T-helper 1 cell (primary cell): Measurements from ENCODE around the gene R3HDM2.
"Not testable (repeated sequence)": the region's sequence is repeated elsewhere in the genome, so short reads cannot be mapped to it uniquely, and the experiment has no call there.

Experiments
- DNase-seq, 5 donors: peaks; one replicate each; pipeline ENCODE4 v3.0.0-alpha.2; 2012 to 2020

The R3HDM2 gene

DNA sequence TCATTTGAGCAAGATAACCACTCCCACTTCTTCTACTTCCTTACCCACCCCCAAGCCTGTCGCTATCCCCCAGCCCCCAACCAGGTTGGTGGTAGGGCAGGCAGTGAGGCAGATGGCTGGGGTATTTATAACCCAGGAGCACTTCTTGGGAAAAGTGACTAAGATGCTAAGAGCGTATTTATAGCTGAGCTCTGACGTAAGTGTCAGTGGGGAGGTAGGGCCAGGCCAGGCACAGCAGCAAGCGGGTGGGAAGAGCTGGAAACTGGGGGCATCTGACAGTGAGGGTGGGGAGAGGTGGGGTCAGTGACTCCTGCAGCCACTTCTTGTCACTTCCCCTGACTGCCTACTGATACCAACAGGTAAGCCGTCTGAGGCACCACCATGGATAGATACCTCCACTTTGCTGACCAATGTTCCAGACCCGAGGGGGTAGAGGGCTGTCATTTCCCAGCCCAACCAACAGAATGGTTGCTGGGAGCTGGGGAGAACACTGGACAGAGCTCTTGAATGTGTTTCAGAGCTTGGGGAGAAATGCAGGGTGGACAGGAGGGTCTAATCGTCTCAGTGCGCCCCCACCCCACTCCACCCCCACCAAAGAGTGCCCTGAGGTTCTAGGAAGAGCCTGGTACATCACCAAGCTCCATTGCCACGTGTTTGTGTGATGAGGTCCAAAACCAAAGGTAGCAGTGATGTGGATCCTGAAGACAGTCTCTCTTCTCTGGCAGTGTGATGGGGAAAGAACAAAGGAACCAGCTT is 21.5 kb upstream of the R3HDM2 start:
- no peak for DNase-seq

DNA sequence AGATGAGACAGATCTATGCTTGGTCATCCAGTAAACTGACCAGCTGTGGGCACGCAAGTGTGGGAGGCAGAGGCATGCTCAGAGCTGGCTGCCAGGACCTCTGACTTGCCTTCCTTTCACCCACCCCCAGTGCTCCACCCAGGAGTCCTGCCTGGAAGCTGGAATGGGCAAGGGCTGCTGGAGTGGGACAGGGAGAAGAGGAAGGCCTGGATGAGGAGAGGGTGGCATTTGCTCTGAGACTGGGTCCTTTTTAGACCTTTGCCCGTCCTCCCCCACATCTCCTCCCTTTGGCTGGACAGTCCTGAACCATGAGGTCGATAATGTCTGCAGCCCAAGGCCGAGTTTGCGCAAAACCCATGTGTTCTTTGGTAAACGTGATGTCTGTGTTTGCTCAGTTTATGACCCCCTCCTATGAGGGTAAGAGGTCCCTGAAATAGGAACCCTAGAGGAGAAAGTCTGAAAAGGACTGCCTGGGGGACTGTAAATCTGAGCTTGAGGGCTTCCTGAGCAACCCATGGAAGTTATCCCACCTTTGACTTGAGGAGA is 20.5 kb upstream of the R3HDM2 start:
- no peak for DNase-seq

DNA sequence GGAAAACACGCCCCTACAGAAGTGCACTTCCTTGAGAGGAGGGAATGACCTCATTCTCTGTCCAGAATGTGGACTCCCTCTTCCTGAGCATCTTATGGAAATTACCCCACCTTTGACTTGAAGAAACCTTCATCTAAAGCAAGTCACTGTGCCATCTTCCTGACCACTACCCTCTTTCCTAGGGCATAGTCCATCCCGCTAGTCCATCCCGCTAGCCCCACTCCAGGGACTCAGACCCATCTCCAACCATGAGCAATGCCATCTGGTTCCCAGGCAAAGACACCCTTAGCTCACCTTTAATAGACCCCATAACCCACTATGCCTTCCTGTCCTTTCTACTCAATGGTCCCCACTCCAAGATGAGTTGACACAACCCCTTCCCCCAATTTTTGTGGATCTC is 19.2 kb upstream of the R3HDM2 start:
- no peak for DNase-seq

DNA sequence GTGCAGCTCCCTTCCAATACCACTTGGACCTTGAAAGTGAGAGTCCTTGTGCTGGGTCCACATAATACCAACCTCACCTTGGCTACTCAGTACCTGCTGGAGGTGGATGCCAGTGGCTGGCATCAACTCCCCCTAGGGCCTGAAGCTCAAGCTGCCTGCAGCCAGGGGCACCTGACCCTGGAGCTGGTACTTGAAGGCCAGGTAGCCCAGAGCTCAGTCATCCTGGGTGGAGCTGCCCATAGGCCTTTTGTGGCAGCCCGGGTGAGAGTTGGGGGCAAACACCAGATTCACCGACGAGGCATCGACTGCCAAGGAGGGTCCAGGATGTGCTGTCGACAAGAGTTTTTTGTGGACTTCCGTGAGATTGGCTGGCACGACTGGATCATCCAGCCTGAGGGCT is 18.5 kb upstream of the R3HDM2 start:
- no peak for DNase-seq

DNA sequence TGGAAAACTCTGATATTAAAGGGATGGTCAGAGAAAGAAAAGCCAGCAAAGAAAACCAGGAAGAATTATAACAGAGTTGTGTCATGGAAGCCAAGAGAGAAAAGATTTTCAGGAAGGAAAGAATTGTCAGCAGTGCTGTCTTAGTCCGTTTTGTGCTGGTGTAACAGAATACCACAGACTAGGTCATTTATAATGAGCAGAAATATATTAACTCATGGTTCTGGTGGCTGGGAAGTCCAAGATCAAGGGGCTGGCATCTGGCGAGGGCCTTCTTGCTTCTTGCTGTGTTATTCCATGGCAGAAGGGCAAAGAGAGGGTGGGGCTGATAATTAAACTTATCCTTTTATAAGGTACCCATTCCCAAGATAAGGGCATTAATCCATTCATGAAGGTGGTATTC is 17.8 kb upstream of the R3HDM2 start:
- DNase-seq: no peak

DNA sequence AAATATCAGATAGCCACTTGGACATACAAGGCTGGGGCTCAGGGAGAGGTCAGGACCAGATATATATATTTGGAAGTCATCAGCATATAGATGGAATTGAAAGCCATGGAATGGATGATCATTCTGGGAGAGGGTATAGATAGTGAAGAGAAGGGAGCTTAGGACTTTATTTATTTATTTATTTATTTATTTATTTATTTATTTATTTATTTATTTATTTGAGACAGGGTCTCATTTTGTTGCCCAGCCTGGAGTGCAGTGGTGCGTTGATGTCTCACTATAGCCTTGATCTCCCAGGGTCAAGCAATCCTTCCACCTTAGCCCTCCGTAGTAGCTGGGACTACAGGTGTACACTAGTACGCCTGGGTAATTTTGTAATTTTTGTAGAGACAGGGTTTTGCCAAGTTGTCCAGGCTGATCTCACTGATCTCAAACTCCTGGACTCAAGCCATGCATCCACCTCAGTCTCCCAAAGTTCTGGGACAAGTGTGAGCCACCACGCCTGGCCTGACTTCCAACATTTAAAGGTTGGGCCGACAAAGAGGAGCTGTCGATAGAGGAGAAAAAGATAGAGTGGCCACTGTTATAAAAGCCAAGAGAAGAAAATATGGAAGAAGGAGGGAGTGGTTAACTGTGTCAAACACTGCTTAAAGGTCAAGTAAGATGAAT is 15.6 kb upstream of the R3HDM2 start:
- no peak for DNase-seq

DNA sequence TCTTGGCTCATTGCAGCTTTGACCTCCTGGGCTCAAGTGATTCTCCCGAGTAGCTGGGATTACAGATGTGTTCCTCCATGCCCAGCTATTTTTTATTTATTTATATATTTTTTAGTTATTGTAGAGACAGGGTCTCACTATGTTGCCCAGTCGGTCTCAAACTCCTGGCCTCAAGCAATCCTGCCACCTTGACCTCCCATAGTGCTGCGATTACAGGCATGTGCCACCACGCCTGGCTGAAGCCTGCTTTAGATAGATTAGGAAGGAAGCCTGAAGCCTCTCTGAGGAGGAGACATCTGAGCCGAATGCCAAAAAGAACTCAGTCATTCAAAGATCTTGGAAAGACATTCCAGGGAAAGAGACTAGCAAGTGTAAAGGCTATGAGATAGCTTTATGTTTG is 13.9 kb upstream of the R3HDM2 start:
- no peak for DNase-seq

DNA sequence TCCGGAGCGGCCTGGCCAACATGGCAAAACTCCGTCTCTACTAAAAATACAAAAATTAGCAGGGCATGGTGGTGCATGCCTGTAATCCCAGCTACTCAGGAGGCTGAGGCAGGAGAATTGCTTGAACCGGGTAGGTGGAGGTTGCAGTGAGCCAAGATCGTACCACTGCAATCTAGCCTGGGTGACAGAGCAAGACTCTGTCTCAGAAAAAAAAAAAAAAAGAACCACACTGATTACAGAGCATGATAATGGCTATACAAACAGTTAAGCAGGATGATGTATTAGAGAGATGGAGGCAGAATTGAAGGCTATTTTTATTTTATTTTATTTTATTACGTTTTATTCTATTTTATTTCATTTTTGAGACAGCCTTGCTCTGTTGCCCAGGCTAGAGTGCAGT is 13.5 kb upstream of the R3HDM2 start:
- DNase-seq: not testable (repeated sequence)

DNA sequence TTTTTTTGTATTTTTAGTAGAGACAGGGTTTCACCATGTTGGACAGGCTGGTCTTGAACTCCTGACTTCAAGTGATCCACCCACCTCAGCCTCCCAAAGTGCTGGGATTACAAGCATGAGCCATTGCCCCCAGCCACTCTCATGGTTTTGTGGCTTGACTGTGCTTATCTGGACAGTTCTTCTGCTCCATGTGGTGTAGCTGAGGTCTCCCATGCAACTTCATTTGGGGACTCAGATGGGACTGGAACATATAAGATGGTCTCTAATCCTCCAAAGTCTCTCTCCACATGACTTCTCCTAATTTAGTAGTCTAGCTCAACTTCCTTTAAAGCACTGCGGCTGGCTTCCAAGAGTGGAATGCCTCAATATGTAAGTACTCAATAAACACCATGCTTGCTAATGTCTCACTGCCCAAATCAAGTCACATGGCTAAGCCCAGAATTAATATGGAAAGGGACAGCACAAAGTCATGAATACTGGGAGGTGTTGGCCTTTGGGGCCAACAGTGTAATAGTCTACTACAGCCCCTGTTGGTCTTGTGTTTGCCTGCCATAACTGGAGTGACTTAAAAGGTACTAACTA is 11.1 kb upstream of the R3HDM2 start:
- DNase-seq: no peak

DNA sequence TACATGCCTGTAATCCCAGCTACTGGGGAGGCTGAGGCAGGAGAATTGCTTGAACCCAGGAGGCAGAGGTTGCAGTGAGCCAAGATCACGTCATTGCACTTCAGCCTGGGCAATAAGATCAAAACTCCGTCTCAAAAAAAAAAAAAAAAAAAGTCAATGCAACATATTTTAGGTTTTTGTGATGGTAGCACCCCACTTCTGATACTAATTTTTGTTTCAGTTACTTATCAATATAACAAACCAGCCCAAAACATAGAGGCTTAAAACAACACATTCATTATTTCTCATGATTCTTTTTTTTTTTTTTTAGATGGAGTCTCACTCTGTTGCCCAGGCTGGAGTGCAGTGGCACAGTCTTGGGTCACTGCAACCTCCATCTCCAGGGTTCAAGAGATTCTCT is 10.6 kb upstream of the R3HDM2 start:
- not testable (repeated sequence) for DNase-seq

DNA sequence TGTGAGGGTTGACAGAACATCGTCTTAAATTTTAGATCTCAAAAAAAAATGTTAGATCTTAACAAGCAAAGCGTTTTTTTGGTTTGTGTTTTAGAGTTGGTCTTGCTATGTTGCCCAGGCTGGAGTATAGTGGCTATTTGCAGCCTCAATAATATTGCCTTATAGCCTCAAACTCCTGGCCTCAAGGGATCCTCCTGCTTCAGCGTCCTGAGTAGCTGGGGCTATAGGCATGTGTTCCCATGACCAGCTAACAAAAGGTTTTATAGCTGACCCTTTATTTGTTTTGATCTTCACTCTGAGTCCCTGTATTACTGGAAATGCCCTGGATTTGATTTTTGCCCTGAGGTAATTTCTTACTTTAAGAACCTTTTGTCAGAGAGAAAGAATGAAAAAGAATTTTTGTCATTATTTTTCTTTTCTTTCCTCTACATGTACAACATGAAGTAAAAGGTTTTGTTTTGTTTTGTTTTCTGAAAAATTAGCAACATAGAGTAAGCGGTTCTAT is 9.0 kb upstream of the R3HDM2 start:
- DNase-seq: no peak

DNA sequence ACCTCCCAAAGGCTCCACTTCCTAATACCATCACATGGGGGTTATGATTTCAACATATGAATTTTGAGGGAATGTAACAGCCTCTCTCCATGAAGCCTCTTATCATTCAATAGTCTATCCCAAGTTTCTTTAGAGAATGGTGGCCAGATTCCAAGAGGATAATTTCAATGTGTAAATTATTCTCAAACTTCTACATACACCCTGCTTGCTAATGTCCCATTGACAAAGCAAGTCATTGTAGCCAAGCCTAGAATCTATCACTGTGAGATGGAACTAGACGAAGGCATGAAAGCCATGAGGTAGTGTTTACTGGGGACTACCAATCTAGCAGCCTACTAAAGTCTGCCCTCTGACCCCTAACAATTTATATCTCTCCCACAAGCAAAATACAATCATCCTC is 7.6 kb upstream of the R3HDM2 start:
- DNase-seq: no peak

DNA sequence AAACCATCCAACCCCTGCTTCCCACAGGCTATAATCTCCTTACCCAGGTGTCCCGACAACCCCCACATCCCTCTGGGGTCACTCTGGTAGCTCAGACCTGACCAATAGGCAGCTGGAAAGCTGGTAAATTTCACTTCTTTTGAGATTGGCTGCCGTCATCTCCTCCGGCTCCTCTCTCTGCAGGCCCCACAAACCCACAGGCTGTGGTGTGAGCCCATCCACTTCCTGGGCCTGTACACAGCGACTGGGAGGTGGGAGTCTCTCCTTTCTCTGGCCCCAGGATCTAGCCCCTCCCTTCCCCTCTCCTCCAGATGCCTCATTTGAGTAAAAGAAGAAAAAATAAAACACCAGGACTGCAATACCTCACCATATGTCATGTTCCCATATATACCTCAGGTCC is 4.5 kb upstream of the R3HDM2 start:
- no peak for DNase-seq

DNA sequence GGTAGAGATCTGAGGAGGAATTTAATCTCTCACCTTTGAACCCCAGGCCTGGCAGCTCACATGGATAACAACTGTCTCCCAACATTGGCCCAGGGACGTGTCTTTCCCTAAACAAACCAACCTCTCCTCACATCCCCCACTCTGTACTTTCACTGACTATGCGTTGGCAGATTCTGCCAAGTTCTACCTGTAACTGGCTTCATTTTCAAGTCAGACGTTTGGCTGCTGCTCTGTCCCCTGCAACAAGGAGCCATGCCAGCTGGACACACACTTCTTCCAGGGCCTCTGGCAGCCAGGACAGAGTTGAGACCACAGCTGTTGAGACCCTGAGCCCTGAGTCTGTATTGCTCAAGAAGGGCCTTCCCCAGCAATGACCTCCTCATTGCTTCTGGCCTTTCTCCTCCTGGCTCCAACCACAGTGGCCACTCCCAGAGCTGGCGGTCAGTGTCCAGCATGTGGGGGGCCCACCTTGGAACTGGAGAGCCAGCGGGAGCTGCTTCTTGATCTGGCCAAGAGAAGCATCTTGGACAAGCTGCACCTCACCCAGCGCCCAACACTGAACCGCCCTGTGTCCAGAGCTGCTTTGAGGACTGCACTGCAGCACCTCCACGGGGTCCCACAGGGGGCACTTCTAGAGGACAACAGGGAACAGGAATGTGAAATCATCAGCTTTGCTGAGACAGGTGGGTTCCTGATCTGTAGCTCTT is 3.8 kb upstream of the R3HDM2 start, which contains the start of gene INHBC:
Gene INHBC, plus strand, starts transcription at position 268 of the 707 bp plus-strand sequence. Its CDS starts 103 bp downstream, at position 371.
- no peak for DNase-seq

DNA sequence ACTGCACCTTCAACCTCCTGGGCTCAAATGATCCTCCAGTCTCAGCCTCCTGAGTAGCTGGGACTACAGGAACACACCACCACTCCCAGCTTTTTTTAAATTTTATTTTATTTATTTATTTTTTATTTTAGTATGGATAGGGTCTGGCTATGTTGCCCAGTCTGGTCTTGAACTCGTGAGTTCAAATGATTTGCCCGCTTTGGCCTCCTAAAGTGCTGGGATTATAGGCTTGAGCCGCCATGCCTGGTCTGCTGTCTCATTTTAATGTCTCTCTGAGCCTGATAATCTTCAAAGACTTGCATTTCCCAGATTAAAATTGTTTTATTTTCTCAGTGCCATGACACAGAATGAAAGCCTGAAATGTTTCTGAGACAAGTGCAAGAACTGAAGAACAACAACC is 2.5 kb upstream of the R3HDM2 start:
- no peak for DNase-seq

DNA sequence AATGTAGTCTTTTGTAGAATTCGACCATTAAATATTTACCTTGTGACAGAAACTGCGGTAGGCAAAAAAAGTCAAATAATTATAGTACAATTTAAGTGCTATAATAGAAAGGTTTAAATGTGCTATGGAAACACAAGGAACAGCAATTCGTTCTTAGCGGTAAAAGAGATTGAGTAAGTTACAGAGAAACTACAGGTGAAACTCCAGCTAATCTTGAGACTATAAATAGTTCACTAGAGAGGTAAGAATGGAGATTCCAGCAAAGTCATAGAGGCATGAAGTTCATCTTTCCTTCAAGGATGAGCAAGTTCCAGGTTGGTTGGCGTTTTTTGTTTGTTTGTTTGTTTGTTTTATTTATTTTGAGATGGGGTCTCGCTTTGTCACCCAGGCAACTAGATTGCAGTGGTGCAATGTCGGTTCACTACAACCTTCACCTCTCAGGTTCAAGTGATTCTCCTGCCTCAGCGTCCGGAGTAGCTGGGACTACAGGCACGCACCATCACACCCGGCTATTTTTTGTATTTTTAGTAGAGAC is 878 bp upstream of the R3HDM2 start:
- DNase-seq: no peak

DNA sequence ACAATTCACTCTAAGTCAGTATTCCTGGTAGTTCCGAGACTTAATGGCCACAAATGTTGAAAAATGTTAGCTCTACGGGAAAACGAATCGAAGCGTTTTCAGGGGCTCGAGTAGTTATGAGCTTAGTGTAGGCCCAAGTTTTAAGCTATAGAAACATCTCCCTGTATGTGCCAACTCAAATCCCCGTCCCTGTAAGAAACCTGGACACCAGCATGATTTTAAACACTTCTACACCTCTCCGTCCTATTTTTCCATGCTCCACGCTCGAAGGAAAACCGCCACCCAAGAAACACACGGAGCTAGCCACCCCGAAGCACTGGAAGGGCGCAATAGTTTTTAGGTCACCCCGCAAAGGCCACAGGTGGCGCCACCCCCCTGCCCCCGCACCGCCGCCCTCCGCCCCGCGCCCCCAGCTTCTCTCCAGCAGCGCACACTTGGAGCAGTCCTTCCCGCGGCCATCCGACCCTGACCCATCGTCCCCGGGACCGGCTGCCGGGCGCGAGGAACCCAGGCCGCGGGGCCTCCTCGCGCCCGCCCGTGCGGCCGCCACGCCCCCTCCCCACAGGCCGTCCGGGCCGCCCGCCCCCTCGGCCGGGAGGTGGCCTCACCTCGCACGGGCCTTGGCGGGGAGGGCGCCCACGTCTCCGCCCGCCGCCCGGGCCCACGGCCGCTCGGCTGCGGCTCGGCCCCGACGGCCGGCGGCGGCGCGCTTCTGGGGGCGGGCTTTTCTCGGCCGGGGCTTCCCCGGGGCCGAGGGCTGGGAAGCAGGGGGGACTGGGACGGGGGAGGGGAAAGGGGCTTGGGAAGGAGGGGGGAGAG is 522 bp downstream of the R3HDM2 start:
- peak in 3 of 5 donors; percentile 36 to 64 (median 42) for DNase-seq

DNA sequence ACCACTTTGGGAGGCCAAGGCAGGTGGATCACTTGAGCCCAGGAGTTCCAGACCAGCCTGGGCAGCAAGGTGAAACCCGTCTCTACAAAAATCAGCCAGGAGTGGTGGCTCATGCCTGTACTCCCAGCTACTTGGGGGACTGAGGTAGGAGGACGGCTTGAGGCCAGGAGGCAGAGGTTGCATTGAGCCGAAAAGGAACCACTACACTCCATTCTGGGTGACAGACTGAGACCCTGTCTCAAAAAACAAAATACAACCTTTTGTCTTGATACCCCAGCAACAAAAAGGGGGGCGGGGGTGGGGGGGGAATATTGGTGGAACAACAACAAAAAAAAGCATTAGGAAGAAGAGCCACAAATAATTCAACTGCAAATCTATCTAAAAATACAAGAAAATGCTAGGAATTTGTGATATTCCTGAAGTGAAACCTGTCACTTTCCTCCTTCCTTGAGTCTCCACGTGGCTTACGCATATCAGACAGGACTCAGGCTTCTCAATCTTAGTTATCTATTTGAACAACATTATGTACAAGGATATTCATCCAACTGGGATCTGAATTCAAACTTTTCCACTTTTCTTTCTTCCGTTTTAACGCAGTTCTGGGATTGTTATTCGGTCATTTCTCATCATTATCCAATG is 1.3 kb downstream of the R3HDM2 start:
- no peak for DNase-seq

DNA sequence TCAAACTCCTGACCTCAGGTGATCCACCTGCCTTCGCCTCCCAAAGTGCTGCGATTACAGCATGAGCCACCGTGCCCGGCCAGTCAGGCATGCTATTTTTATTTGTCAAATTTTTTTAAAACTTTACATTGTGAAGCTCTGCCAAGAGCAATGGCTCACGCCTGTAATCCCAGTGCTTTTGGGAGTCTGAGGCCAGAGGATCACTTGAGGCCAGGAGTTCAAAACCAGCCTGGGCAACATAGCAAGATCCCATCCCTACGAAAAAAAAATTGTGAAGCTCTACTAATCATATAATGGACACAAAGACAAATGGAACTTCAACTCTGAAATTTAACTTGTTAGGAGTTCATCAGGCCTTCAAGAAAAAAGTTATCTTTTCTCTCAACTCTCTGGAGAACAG is 1.9 kb downstream of the R3HDM2 start:
- DNase-seq: no peak

DNA sequence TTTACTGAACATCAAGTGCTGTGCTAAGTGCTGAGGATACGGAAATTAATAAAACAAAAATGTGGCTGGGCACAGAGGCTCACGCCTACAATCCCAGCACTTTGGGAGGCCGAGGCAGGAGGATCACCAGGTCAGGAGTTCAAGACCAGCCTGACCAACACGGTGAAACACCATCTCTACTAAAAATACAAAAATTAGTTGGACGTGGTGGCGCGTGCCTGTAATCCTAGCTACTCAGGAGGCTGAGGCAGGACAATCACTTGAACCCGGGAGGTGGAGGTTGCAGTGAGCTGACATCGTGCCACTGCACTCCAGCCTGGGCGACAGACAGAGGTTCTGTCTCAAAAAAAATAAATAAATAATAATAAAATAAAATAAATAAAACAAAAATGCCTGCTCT is 3.9 kb downstream of the R3HDM2 start:
- not testable (repeated sequence) for DNase-seq

DNA sequence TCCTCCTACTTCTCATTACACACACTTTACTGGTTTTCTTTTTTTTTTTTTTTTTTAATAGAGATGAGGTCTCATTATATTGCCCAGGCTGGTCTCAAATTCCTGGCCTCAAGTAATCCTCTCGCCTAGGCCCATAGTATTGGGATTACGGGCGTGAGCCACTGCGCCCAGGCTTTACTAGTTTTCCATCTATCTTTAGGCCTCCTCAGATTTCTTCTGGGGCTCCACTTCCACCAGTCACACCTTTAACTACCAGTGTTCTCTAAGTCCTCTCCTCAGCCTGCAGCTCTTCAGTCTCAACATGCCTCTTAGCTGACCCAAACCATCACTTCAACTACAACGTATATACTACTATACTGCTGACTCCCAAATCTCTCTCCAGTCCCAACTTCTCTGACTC is 10.4 kb downstream of the R3HDM2 start:
- DNase-seq: no peak
